ENCODE data around the gene GAST. TPM values are rescaled to one million over a fixed set of nuclear protein-coding genes. Genes with fewer than 3 reads are reported as not detected.
A peak's percentile ranks its signal among the peaks of the same experiment; 100 is the strongest.
"Not testable (repeated sequence)": the region's sequence is repeated elsewhere in the genome, so short reads cannot be mapped to it uniquely, and the experiment has no call there.

The GAST gene
- total RNA-seq, result not detected
- long read RNA-seq, result 0 reads

GRCh38 chr17:41711669-41712400, at the start of gene GAST:
GAST (plus strand) TSS chr17:41712331; CDS start chr17:41715437, 3,106 bp downstream.
- DNase-seq (no peak), ATAC-seq (no peak)
- intact Hi-C loops (cut with DNase I, micrococcal nuclease), result no loop called here

GRCh38 chr17:41663451-41664171, 48.5 kb upstream of the GAST start:
- DNase-seq, result no peak
- intact Hi-C loops (cut with DNase I, micrococcal nuclease), result loop anchor here in 1 of 2 donors (10.0 kb wide), 2 partner anchors 759 to 1039 kb away; no protein-coding TSS in a partner anchor
- ATAC-seq, result no peak

GRCh38 chr17:41664172-41664457, 48.0 kb upstream of the GAST start:
- intact Hi-C loops (cut with DNase I, micrococcal nuclease), result loop anchor here in 1 of 2 donors (10.0 kb wide), 2 partner anchors 759 to 1039 kb away; no protein-coding TSS in a partner anchor
- ATAC-seq, result no peak
- no peak for DNase-seq

GRCh38 chr17:41664587-41665565, 47.3 kb upstream of the GAST start:
- ATAC-seq, result no peak
- intact Hi-C loops (cut with DNase I, micrococcal nuclease), result loop anchor here in 1 of 2 donors (5.0 to 10.0 kb wide), 3 partner anchors 760 to 1040 kb away; no protein-coding TSS in a partner anchor
- no peak for DNase-seq

GRCh38 chr17:41665566-41666236, 46.4 kb upstream of the GAST start:
- ATAC-seq (peak; percentile 87), DNase-seq (peak; percentile 89 to 93)
- intact Hi-C loops (cut with DNase I, micrococcal nuclease), result loop anchor here in 1 of 2 donors (5.0 to 10.0 kb wide), 3 partner anchors 761 to 1041 kb away; no protein-coding TSS in a partner anchor

- ATAC-seq, result peak; percentile 22
- peak; percentile 57 to 61 for DNase-seq
- intact Hi-C loops (cut with DNase I, micrococcal nuclease), result loop anchor here in 1 of 2 donors (5.0 to 10.0 kb wide), 3 partner anchors 761 to 1041 kb away; no protein-coding TSS in a partner anchor
Measured at GRCh38 chr17:41666237-41666641, 45.9 kb upstream of the GAST start.

GRCh38 chr17:41666708-41667279, 45.3 kb upstream of the GAST start:
- intact Hi-C loops (cut with DNase I, micrococcal nuclease), result loop anchor here in 1 of 2 donors (5.0 to 10.0 kb wide), 3 partner anchors 762 to 1042 kb away; no protein-coding TSS in a partner anchor
- peak; percentile 68 for ATAC-seq
- peak; percentile 78 to 91 for DNase-seq

GRCh38 chr17:41667280-41668041, 44.7 kb upstream of the GAST start:
- intact Hi-C loops (cut with DNase I, micrococcal nuclease), result loop anchor here in 1 of 2 donors (5.0 to 10.0 kb wide), 3 partner anchors 763 to 1043 kb away; no protein-coding TSS in a partner anchor
- no peak for DNase-seq
- ATAC-seq, result no peak

- no peak for DNase-seq
- ATAC-seq, result no peak
- intact Hi-C loops (cut with DNase I, micrococcal nuclease), result no loop called here
Measured at GRCh38 chr17:41672153-41672552, 40.0 kb upstream of the GAST start.

- intact Hi-C loops (cut with DNase I, micrococcal nuclease); DNase-seq; ATAC-seq: not testable (repeated sequence)
Measured at GRCh38 chr17:41675157-41676057, 36.7 kb upstream of the GAST start.

GRCh38 chr17:41676058-41676419, 36.1 kb upstream of the GAST start:
- no peak for ATAC-seq

GRCh38 chr17:41678411-41678906, 33.7 kb upstream of the GAST start:
- peak; percentile 52 for ATAC-seq
- no peak for DNase-seq
- intact Hi-C loops (cut with DNase I, micrococcal nuclease), result no loop called here

More at GRCh38 chr17:41676058-41676419, 36.1 kb upstream of the GAST start:
- intact Hi-C loops (cut with DNase I, micrococcal nuclease), result no loop called here
- no peak for DNase-seq

- intact Hi-C loops (cut with DNase I, micrococcal nuclease), result no loop called here
- peak; percentile 66 for ATAC-seq
- no peak for DNase-seq
Measured at GRCh38 chr17:41678907-41679739, 33.0 kb upstream of the GAST start.

- ATAC-seq, result no peak
- DNase-seq, result no peak
- intact Hi-C loops (cut with DNase I, micrococcal nuclease), result no loop called here
Measured at GRCh38 chr17:41679740-41680425, 32.2 kb upstream of the GAST start.
